GM23338 (cell line): ENCODE results near the gene WDR20. TPM values are rescaled to one million over a fixed set of nuclear protein-coding genes. Genes with fewer than 3 reads are reported as not detected.
A peak's percentile ranks its signal among the peaks of the same experiment; 100 is the strongest.

ENCODE experiments used
- ATAC-seq: fragments of 200-7000 bp; cut with Tn5 transposase; 3 replicates; pipeline ENCODE4 v1.9.1; 2020
- DNase-seq: peaks from one replicate; pipeline ENCODE4 v3.0.0-alpha.2; 2015; ENCODE audit warnings: low spot score
- H2AFZ ChIP-seq: fragments of 200-600 bp; sonication (generic); 2 replicates; pipeline ENCODE4 v1.8.0; 2016; ENCODE audit warnings: antibody characterized with exemption, mild to moderate bottlenecking, moderate library complexity
- H3F3A ChIP-seq: fragments of 200-600 bp; sonication (generic); replicated peaks from 2 replicates; pipeline ENCODE4 v1.8.0; 2017; ENCODE audit warnings: antibody characterized with exemption, mixed run types, low read depth
- H3K27ac ChIP-seq: fragments of 200-600 bp; sonication (generic); 2 replicates; pipeline ENCODE4 v1.6.1; 2016; ENCODE audit warnings: low read depth
- H3K27me3 ChIP-seq: fragments of 200-600 bp; sonication (generic); 2 replicates; pipeline ENCODE4 v1.8.0; 2016; ENCODE audit warnings: mild to moderate bottlenecking, mixed run types, moderate library complexity; ENCODE audit not compliant: insufficient read depth
- H3K36me3 ChIP-seq: fragments of 200-600 bp; sonication (generic); 2 replicates; pipeline ENCODE4 v1.8.0; 2016; ENCODE audit warnings: mild to moderate bottlenecking; ENCODE audit not compliant: insufficient read depth
- H3K4me1 ChIP-seq: fragments of 200-600 bp; sonication (generic); 2 replicates; pipeline ENCODE4 v1.8.0; 2016; ENCODE audit warnings: mild to moderate bottlenecking, moderate library complexity; ENCODE audit not compliant: insufficient read depth
- H3K4me2 ChIP-seq: fragments of 200-600 bp; sonication (generic); 2 replicates; pipeline ENCODE4 v1.7.1; 2017; ENCODE audit warnings: mixed run types
- H3K4me3 ChIP-seq: fragments of 200-600 bp; sonication (generic); 2 replicates; pipeline ENCODE4 v1.6.1; 2016; ENCODE audit warnings: mixed run types
- H3K79me2 ChIP-seq: fragments of 200-600 bp; sonication (generic); replicated peaks from 2 replicates; pipeline ENCODE4 v1.8.0; 2017; ENCODE audit warnings: mild to moderate bottlenecking; ENCODE audit not compliant: insufficient read depth
- H3K9me2 ChIP-seq: fragments of 200-600 bp; sonication (generic); 2 replicates; pipeline ENCODE4 v1.8.0; 2017; ENCODE audit not compliant: insufficient read depth
- H4K20me1 ChIP-seq: fragments of 200-600 bp; sonication (generic); replicated peaks from 2 replicates; pipeline ENCODE4 v1.8.0; 2017; ENCODE audit warnings: mild to moderate bottlenecking; ENCODE audit not compliant: insufficient read depth
- H3K27ac Mint-ChIP-seq: 2 replicates; pipeline ENCODE4 v1.8.0; 2020; ENCODE audit warnings: inconsistent platforms, mild to moderate bottlenecking, moderate library complexity, mixed read lengths
- H3K27me3 Mint-ChIP-seq: 3 replicates; pipeline ENCODE4 v1.8.0; 2022; ENCODE audit warnings: low read depth, mild to moderate bottlenecking, moderate library complexity, mixed read lengths, inconsistent platforms; ENCODE audit not compliant: insufficient read depth, poor library complexity
- H3K36me3 Mint-ChIP-seq: 3 replicates; pipeline ENCODE4 v1.8.0; 2021; ENCODE audit warnings: low read depth, mild to moderate bottlenecking, inconsistent platforms, moderate library complexity, mixed read lengths
- H3K4me1 Mint-ChIP-seq: 3 replicates; pipeline ENCODE4 v1.8.0; 2020; ENCODE audit warnings: mild to moderate bottlenecking, inconsistent platforms, mixed read lengths
- H3K4me3 Mint-ChIP-seq: 3 replicates; pipeline ENCODE4 v1.8.0; 2021; ENCODE audit warnings: moderate library complexity, mild to moderate bottlenecking, inconsistent platforms, mixed read lengths
- H3K9me3 Mint-ChIP-seq: 3 replicates; pipeline ENCODE4 v1.8.0; 2020; ENCODE audit warnings: moderate library complexity, mild to moderate bottlenecking, inconsistent platforms, mixed read lengths
- CREB1 ChIP-seq: fragments of 250-450 bp; sonication (Bioruptor Pico); IDR thresholded peaks from 2 replicates; pipeline ENCODE4 v1.5.0; 2020; ENCODE audit warnings: low read depth, mild to moderate bottlenecking, moderate library complexity
- EZH2phosphoT487 ChIP-seq: fragments of 200-600 bp; sonication (generic); IDR thresholded peaks from one replicate; pipeline ENCODE4 v1.8.1; 2018; ENCODE audit warnings: antibody characterized with exemption; ENCODE audit not compliant: unreplicated experiment
- NANOG ChIP-seq: IDR thresholded peaks from 2 replicates; pipeline ENCODE4 v1.6.1; 2016; ENCODE audit warnings: antibody characterized with exemption, borderline replicate concordance
- POLR2AphosphoS5 ChIP-seq: IDR thresholded peaks from 2 replicates; pipeline ENCODE4 v1.6.1; 2016; ENCODE audit warnings: antibody characterized with exemption, low read depth
- STAT1 ChIP-seq: IDR thresholded peaks from one replicate; pipeline ENCODE4 v1.6.1; 2016; ENCODE audit warnings: antibody characterized with exemption; ENCODE audit not compliant: unreplicated experiment
- ZNF114 ChIP-seq: fragments of 250-450 bp; sonication (Bioruptor Pico); IDR thresholded peaks from 2 replicates; pipeline ENCODE4 v1.5.0; 2020; ENCODE audit warnings: mild to moderate bottlenecking, moderate library complexity
- ZNF462 ChIP-seq: fragments of 250-450 bp; sonication (Bioruptor Pico); IDR thresholded peaks from 2 replicates; pipeline ENCODE4 v1.5.0; 2020; ENCODE audit warnings: mild to moderate bottlenecking, moderate library complexity
- polyA plus RNA-seq: library from polyadenylated mRNA; unstranded; fragments of >200 nt; fragmentation: Nextera tagmentation; extraction: Ambion mirVana; gene quantifications from 2 replicates; pipeline ENCODE4 v1.2.1, GENCODE V29; 2016
- total RNA-seq: library from RNA; depleted of rRNA; stranded (reverse); fragments of >200 nt; shearing (Covaris generic); gene quantifications from 2 replicates; pipeline ENCODE4 v1.2.3, GENCODE V29; 2014
- TF ChIP-seq, protein P1 (sequence below), 2 experiments: fragments of 200-600 bp in 1 of 2; sonication (generic) in 1 of 2; conservative IDR thresholded peaks; 2 replicates each; pipeline versions ENCODE4 v1.5.1 to v1.6.1; 2016 to 2017; ENCODE audit warnings: antibody characterized with exemption in 2 of 2, low read depth in 2 of 2, mild to moderate bottlenecking in 2 of 2, moderate library complexity in 1 of 2

WDR20 gene
- total and polyA plus RNA-seq, 2 experiments from 2014 or later: 17.9 to 21.0 TPM

DNA sequence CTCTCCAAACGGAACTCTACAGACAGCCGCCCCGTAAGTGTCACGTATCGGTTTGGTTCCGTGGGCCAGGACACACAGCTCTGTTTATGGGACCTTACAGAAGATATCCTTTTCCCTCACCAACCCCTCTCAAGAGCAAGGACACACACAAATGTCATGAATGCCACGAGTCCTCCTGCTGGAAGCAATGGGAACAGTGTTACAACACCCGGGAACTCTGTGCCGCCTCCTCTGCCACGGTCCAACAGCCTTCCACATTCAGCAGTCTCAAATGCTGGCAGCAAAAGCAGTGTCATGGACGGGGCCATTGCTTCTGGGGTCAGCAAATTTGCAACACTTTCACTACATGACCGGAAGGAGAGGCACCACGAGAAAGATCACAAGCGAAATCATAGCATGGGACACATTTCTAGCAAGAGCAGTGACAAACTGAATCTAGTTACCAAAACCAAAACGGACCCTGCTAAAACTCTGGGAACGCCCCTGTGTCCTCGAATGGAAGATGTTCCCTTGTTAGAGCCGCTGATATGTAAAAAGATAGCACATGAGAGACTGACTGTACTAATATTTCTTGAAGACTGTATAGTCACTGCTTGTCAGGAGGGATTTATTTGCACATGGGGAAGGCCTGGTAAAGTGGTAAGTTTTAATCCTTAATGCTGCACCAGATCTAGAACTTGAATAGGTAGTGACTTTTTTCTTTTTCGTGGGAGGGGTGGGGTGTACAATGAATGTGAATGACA is 69.7 kb downstream of the WDR20 start:
- Histone ChIP-seq H3K4me2 (no peak overlapping the region), H2AFZ (no peak overlapping the region), H3K27ac (peak overlapping the region; percentile 57; the same call in 1 of the 2 replicates), H3K9me2 (no peaks in the 10 kb centered on the region), H3K36me3 (no peaks in the 10 kb centered on the region; the same call in 1 of the 2 replicates), H3K27me3 (no peaks in the 10 kb centered on the region), H4K20me1 (peaks cover 23% of the 10 kb centered on the region), H3F3A (peaks cover 7% of the 10 kb centered on the region; the same call in 1 of the 2 replicates), H3K4me3 (no peak overlapping the region), H3K79me2 (peaks cover 41% of the 10 kb centered on the region), H3K4me1 (peaks cover 14% of the 10 kb centered on the region; the same call in 1 of the 2 replicates)
- no peak for TF ChIP-seq CREB1 (CRISPR knock-in tag)
- TF ChIP-seq, protein P1, sequence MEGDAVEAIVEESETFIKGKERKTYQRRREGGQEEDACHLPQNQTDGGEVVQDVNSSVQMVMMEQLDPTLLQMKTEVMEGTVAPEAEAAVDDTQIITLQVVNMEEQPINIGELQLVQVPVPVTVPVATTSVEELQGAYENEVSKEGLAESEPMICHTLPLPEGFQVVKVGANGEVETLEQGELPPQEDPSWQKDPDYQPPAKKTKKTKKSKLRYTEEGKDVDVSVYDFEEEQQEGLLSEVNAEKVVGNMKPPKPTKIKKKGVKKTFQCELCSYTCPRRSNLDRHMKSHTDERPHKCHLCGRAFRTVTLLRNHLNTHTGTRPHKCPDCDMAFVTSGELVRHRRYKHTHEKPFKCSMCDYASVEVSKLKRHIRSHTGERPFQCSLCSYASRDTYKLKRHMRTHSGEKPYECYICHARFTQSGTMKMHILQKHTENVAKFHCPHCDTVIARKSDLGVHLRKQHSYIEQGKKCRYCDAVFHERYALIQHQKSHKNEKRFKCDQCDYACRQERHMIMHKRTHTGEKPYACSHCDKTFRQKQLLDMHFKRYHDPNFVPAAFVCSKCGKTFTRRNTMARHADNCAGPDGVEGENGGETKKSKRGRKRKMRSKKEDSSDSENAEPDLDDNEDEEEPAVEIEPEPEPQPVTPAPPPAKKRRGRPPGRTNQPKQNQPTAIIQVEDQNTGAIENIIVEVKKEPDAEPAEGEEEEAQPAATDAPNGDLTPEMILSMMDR (conservative IDR thresholded peaks at IDR 0.05; ENCODE audit: low read depth in 2 of 2): peak; percentile 41 to 45; a peak in 3 of 4 replicates
- TF ChIP-seq NANOG: no peak
- Mint-ChIP-seq H3K4me1 (peaks cover 41% of the 10 kb centered on the region), H3K27ac (peak overlapping the region; percentile 47), H3K27me3 (peaks cover 11% of the 10 kb centered on the region), H3K9me3 (no peaks in the 10 kb centered on the region), H3K36me3 (peaks cover 16% of the 10 kb centered on the region; the same call in 2 of the 3 replicates), H3K4me3 (no peak overlapping the region)
- ATAC-seq: peak; percentile 61
- DNase-seq: peak; percentile 67

GRCh38 chr14:102210421-102211042 is 70.8 kb downstream of the WDR20 start:
- Mint-ChIP-seq H3K9me3 (no peaks in the 10 kb centered on the region), H3K4me3 (no peak overlapping the region), H3K27ac (peak overlapping the region; percentile 67; the same call in 1 of the 2 replicates), H3K4me1 (peaks cover 44% of the 10 kb centered on the region), H3K36me3 (peaks cover 10% of the 10 kb centered on the region; the same call in 2 of the 3 replicates), H3K27me3 (peaks cover 13% of the 10 kb centered on the region)
- H3K79me2 ChIP-seq: peaks cover 47% of the 10 kb centered on the region
- H3K9me2 ChIP-seq: no peaks in the 10 kb centered on the region
- peaks cover 19% of the 10 kb centered on the region for H4K20me1 ChIP-seq
- no peaks in the 10 kb centered on the region for H3K27me3 ChIP-seq
- peaks cover 7% of the 10 kb centered on the region; the same call in 1 of the 2 replicates for H3F3A ChIP-seq
- H3K27ac ChIP-seq: peak overlapping the region; percentile 72; the same call in 1 of the 2 replicates
- no peaks in the 10 kb centered on the region; the same call in 1 of the 2 replicates for H3K36me3 ChIP-seq
- H3K4me1 ChIP-seq: peaks cover 14% of the 10 kb centered on the region; the same call in 1 of the 2 replicates
- H3K4me2 ChIP-seq: peak overlapping the region; percentile 26; the same call in 1 of the 2 replicates
- TF ChIP-seq, protein P1 (conservative IDR thresholded peaks at IDR 0.05; ENCODE audit: low read depth in 2 of 2): no peak
- TF ChIP-seq POLR2AphosphoS5 (no peak), ZNF462 (CRISPR knock-in tag) (no peak), EZH2phosphoT487 (no peak), NANOG (no peak), STAT1 (no peak), ZNF114 (CRISPR knock-in tag) (no peak)
- H3K4me3 ChIP-seq: no peak overlapping the region; the same call in 1 of the 2 replicates
- ATAC-seq: peak; percentile 60
- H2AFZ ChIP-seq: no peak overlapping the region
- DNase-seq: peak; percentile 74
